ENCODE results near the gene SOX11. TPM values are rescaled to one million over a fixed set of nuclear protein-coding genes. Genes with fewer than 3 reads are reported as not detected.

Gene SOX11
- total and polyA plus RNA-seq, 3 donors from 2014 or later = 0.05 to 0.08 (median 0.06) TPM

DNA sequence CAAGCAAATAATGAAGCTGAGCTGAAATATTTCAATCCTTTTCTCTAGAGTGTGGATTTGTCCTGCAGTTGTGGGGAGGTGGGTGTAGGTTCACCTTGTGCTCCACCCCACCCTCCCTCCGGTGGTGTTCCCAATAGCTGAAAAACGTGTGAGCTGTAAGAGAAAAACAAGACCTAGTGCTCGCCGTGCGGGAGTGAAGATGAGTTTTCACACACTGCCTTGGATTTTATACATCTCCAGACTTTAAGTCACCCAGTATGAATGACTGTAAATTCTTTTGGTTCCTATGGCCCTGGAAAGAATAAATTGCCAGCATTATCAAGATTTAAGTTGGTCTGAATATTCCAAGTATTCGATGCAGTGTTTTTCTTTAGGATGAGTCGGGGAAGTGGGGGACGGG is 1.9 kb upstream of the SOX11 start:
- DNase-seq = no peak
- no peak for TF ChIP-seq POLR2A (IDR thresholded peaks at IDR 0.05)
- TF ChIP-seq, protein P1, sequence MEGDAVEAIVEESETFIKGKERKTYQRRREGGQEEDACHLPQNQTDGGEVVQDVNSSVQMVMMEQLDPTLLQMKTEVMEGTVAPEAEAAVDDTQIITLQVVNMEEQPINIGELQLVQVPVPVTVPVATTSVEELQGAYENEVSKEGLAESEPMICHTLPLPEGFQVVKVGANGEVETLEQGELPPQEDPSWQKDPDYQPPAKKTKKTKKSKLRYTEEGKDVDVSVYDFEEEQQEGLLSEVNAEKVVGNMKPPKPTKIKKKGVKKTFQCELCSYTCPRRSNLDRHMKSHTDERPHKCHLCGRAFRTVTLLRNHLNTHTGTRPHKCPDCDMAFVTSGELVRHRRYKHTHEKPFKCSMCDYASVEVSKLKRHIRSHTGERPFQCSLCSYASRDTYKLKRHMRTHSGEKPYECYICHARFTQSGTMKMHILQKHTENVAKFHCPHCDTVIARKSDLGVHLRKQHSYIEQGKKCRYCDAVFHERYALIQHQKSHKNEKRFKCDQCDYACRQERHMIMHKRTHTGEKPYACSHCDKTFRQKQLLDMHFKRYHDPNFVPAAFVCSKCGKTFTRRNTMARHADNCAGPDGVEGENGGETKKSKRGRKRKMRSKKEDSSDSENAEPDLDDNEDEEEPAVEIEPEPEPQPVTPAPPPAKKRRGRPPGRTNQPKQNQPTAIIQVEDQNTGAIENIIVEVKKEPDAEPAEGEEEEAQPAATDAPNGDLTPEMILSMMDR (IDR thresholded peaks at IDR 0.05) = no peak
- intact Hi-C loops (cut with DNase I; ENCODE audit: low total_unique reads) = no loop called here
- Histone ChIP-seq H3K4me1 (no peaks in the 10 kb centered on the region), H3K27me3 (no peaks in the 10 kb centered on the region), H3K27ac (no peak overlapping the region), H3K9me3 (no peaks in the 10 kb centered on the region), H3K36me3 (ENCODE audit: low read depth, missing control alignments) (no peaks in the 10 kb centered on the region), H3K4me3 (peak overlapping the region in 1 of 2 donors; percentile 23)
- 31 to 32% methylated on average over 8 of the region's 8 CpGs for WGBS, 2 donors

DNA sequence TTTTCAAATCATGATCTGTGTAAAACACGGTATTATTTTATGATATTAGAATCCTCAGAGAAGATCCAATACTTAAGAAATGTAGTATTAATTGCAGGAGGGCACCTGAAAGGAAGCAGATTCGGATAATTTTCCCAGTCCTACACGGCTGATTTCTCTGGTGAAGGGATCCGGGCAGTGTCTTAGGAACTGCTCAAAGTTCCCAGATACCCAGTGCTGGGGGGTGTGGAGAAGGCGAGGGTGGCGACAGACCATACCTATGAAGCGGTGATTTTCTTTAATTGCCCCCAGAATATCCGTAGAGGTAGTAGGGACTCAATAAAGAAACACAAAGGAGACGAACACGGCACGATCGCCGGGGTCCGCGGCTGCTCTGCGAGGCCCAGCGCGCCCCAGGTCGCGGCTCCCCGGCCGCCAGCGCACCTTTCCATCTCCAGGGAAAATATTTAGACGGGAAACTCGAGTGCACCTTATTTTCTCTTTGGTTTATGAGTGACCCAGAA is 1.4 kb upstream of the SOX11 start:
- WGBS, 2 donors = 9 to 10% methylated on average over 25 of the region's 25 CpGs
- intact Hi-C loops (cut with DNase I; ENCODE audit: low total_unique reads) = no loop called here
- H3K27ac ChIP-seq = no peak overlapping the region
- no peaks in the 10 kb centered on the region for H3K9me3 ChIP-seq
- no peaks in the 10 kb centered on the region for H3K27me3 ChIP-seq
- no peak for DNase-seq
- H3K36me3 ChIP-seq (ENCODE audit: low read depth, missing control alignments) = no peaks in the 10 kb centered on the region
- peaks cover under 1% of the 10 kb centered on the region for H3K4me1 ChIP-seq
- no peak for TF ChIP-seq POLR2A (IDR thresholded peaks at IDR 0.05)
- TF ChIP-seq, protein P1 (IDR thresholded peaks at IDR 0.05) = no peak
- peak overlapping the region; percentile 23 to 24 for H3K4me3 ChIP-seq

DNA sequence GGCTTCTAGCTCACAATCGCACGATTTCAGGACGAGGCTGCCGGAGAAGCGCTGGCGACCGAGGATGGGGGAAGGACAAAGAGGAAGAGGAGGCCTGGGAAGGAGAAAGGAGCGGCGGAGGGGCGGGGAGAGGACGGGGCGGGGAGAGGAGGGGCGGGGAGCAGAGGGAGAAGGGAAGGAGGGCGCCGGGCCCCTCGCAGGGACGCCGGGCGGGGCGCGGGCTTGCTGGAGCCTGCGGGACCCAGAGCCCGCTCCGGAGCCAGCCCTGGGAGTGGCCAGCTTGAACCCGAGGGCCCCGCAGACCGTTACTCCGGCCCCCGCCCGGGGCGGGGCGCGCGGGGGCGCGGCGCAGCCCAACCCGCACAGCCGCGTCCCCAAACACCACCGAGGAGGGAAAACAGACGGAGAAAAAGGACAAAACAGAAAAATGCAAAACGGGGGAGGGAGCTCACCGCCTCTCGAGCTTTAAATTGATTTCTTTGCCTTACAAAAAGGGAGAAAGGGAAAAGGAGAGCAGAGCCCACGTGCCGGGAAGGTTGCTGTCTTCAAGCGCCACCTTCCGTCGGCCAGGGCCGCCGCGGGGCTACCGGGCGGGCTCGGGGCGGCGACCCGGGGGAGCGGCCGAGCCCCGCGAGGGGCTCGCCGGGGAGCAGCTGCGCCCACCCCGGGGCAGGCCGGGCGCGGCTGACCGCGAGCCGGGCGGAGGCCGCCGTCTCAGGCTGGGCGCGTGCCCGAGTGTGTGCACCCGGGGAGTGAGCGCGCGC is 781 bp upstream of the SOX11 start:
- intact Hi-C loops (cut with DNase I; ENCODE audit: low total_unique reads) = no loop called here
- no peak overlapping the region for H3K27ac ChIP-seq
- peaks cover 5% of the 10 kb centered on the region for H3K4me1 ChIP-seq
- peak overlapping the region; percentile 24 to 39 for H3K4me3 ChIP-seq
- 1 to 2% methylated on average over 38 to 76 of the region's 83 CpGs for WGBS, 2 donors
- H3K9me3 ChIP-seq = no peaks in the 10 kb centered on the region
- H3K36me3 ChIP-seq (ENCODE audit: low read depth, missing control alignments) = no peaks in the 10 kb centered on the region
- H3K27me3 ChIP-seq = no peaks in the 10 kb centered on the region
- DNase-seq = no peak
- TF ChIP-seq POLR2A (IDR thresholded peaks at IDR 0.05) = no peak
- TF ChIP-seq, protein P1 (IDR thresholded peaks at IDR 0.05) = no peak

DNA sequence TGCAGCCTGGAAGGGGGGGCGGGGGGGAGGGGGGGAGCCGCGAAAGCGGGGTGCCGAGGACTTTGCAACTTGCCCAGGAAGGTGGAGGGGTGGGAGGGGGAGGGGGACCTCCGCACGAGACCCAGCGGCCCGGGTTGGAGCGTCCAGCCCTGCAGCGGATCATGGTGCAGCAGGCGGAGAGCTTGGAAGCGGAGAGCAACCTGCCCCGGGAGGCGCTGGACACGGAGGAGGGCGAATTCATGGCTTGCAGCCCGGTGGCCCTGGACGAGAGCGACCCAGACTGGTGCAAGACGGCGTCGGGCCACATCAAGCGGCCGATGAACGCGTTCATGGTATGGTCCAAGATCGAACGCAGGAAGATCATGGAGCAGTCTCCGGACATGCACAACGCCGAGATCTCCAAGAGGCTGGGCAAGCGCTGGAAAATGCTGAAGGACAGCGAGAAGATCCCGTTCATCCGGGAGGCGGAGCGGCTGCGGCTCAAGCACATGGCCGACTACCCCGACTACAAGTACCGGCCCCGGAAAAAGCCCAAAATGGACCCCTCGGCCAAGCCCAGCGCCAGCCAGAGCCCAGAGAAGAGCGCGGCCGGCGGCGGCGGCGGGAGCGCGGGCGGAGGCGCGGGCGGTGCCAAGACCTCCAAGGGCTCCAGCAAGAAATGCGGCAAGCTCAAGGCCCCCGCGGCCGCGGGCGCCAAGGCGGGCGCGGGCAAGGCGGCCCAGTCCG is 540 bp downstream of the SOX11 start:
- H3K4me1 ChIP-seq = peaks cover 5% of the 10 kb centered on the region
- 1 to 2% methylated on average over 21 to 45 of the region's 69 CpGs for WGBS, 2 donors
- no peaks in the 10 kb centered on the region for H3K36me3 ChIP-seq (ENCODE audit: low read depth, missing control alignments)
- peak overlapping the region; percentile 24 to 39 for H3K4me3 ChIP-seq
- no peaks in the 10 kb centered on the region for H3K9me3 ChIP-seq
- H3K27ac ChIP-seq = no peak overlapping the region
- TF ChIP-seq, protein P1 (IDR thresholded peaks at IDR 0.05) = no peak
- no peak for TF ChIP-seq POLR2A (IDR thresholded peaks at IDR 0.05)
- H3K27me3 ChIP-seq = no peaks in the 10 kb centered on the region
- intact Hi-C loops (cut with DNase I; ENCODE audit: low total_unique reads) = no loop called here
- DNase-seq = no peak

Measured in testis (tissue), 3 donors.